HG02852 (cell line): ENCODE measurements around the gene POC1A.
"Not testable (repeated sequence)": the region's sequence is repeated elsewhere in the genome, so short reads cannot be mapped to it uniquely, and the experiment has no call there.

Experiments used
- ATAC-seq: cut with Tn5 transposase; IDR thresholded peaks from one replicate; pipeline ENCODE4 v1.9.1; 2021; ENCODE audit warnings: mild to moderate bottlenecking, moderate library complexity; ENCODE audit not compliant: unreplicated experiment

POC1A gene

GRCh38 chr3:52184690-52185089, 30.5 kb upstream of the POC1A start:
- no peak for ATAC-seq

- no peak for ATAC-seq
These were observed 29.7 kb upstream of the POC1A start for GRCh38 chr3:52183786-52184445.

- no peak for ATAC-seq
These were observed 28.5 kb upstream of the POC1A start for GRCh38 chr3:52182691-52183090.

GRCh38 chr3:52182196-52182595, 28.0 kb upstream of the POC1A start:
- no peak for ATAC-seq

- no peak for ATAC-seq
These were observed 27.3 kb upstream of the POC1A start for GRCh38 chr3:52181543-52181942.

- no peak for ATAC-seq
These were observed 24.3 kb upstream of the POC1A start for GRCh38 chr3:52178537-52178936.

- not testable (repeated sequence) for ATAC-seq
These were observed 23.9 kb upstream of the POC1A start for GRCh38 chr3:52178126-52178525.

GRCh38 chr3:52177701-52178042, 23.4 kb upstream of the POC1A start:
- no peak for ATAC-seq

- no peak for ATAC-seq
These were observed 22.9 kb upstream of the POC1A start for GRCh38 chr3:52176951-52177700.

- ATAC-seq = no peak
These were observed 22.0 kb upstream of the POC1A start for GRCh38 chr3:52176180-52176752.

- no peak for ATAC-seq
These were observed 21.4 kb upstream of the POC1A start for GRCh38 chr3:52175416-52176179.

GRCh38 chr3:52174896-52175295, 20.7 kb upstream of the POC1A start:
- ATAC-seq = no peak

- ATAC-seq = no peak
These were observed 18.9 kb upstream of the POC1A start for GRCh38 chr3:52173101-52173500.

GRCh38 chr3:52172262-52172757, 18.1 kb upstream of the POC1A start:
- no peak for ATAC-seq

GRCh38 chr3:52171514-52172261, 17.5 kb upstream of the POC1A start:
- ATAC-seq = no peak

- not testable (repeated sequence) for ATAC-seq
These were observed 16.0 kb upstream of the POC1A start for GRCh38 chr3:52170217-52170616.

GRCh38 chr3:52167240-52167639, 13.0 kb upstream of the POC1A start:
- ATAC-seq = no peak

- no peak for ATAC-seq
These were observed 8.1 kb upstream of the POC1A start for GRCh38 chr3:52162250-52162872.

GRCh38 chr3:52159503-52159902, 5.3 kb upstream of the POC1A start:
- ATAC-seq = no peak

GRCh38 chr3:52155912-52156311, 1.7 kb upstream of the POC1A start:
- no peak for ATAC-seq
